Fibroblast of mammary gland (primary cell): ENCODE results near the gene PSD2.
"Not testable (repeated sequence)": the region's sequence is repeated elsewhere in the genome, so short reads cannot be mapped to it uniquely, and the experiment has no call there.

ENCODE experiments used
- DNase-seq: peaks from one replicate; pipeline ENCODE4 v3.0.0-alpha.2; 2010; ENCODE audit warnings: low read depth
- H3K4me3 ChIP-seq: 2 replicates; pipeline ENCODE4 v1.5.1; 2011; ENCODE audit warnings: low read depth, mild to moderate bottlenecking, low read length, moderate library complexity; ENCODE audit not compliant: control insufficient read depth
- TF ChIP-seq, protein P1 (sequence below): conservative IDR thresholded peaks from 2 replicates; pipeline ENCODE4 v1.5.1; 2011; ENCODE audit warnings: low read depth, low read length, inconsistent platforms; ENCODE audit not compliant: control insufficient read depth, insufficient read depth

PSD2 gene

DNA sequence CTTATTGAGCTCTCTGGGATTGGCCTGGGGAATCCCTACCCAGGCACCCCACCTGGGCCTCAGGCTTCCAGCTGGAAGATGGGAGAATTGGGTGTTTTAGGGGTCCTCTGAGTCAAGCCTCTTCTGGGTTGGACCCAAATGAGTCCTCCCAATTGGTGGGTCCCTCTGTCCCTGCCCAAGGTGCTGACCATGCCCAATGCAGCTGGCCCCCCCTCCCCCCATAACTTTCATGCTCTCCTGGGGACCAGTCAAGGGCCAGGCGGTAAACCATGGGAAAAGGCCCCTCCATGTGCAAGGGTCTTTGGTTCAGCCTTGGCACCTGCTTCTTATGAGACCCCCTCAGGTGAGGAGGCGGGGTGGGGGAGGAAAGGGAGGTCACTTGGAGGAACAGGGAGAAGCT lies 3.4 kb upstream of the PSD2 start:
- no peak for DNase-seq
- TF ChIP-seq, protein P1, sequence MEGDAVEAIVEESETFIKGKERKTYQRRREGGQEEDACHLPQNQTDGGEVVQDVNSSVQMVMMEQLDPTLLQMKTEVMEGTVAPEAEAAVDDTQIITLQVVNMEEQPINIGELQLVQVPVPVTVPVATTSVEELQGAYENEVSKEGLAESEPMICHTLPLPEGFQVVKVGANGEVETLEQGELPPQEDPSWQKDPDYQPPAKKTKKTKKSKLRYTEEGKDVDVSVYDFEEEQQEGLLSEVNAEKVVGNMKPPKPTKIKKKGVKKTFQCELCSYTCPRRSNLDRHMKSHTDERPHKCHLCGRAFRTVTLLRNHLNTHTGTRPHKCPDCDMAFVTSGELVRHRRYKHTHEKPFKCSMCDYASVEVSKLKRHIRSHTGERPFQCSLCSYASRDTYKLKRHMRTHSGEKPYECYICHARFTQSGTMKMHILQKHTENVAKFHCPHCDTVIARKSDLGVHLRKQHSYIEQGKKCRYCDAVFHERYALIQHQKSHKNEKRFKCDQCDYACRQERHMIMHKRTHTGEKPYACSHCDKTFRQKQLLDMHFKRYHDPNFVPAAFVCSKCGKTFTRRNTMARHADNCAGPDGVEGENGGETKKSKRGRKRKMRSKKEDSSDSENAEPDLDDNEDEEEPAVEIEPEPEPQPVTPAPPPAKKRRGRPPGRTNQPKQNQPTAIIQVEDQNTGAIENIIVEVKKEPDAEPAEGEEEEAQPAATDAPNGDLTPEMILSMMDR = no peak
- H3K4me3 ChIP-seq = no peak overlapping the region

DNA sequence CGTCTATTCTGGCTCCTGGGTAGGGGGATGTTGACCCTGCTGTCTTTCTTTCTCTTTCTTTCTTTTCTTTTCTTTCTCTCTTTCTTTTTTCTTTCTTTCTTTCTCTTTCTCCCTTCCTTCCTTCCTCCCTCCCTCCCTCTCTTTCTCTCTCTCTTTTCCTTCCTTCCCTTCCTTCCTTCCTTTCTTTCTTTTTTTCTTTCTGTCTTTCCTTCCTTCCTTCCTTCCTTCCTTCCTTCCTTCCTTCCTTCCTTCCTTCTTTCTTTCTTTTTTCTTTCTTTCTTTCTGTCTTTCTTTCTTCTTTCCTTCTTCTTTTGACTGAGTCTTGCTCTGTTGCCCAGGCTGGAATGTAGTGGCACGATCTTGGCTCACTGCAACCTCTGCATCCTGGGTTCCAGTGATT lies 3.0 kb upstream of the PSD2 start:
- H3K4me3 ChIP-seq, DNase-seq: not testable (repeated sequence)

DNA sequence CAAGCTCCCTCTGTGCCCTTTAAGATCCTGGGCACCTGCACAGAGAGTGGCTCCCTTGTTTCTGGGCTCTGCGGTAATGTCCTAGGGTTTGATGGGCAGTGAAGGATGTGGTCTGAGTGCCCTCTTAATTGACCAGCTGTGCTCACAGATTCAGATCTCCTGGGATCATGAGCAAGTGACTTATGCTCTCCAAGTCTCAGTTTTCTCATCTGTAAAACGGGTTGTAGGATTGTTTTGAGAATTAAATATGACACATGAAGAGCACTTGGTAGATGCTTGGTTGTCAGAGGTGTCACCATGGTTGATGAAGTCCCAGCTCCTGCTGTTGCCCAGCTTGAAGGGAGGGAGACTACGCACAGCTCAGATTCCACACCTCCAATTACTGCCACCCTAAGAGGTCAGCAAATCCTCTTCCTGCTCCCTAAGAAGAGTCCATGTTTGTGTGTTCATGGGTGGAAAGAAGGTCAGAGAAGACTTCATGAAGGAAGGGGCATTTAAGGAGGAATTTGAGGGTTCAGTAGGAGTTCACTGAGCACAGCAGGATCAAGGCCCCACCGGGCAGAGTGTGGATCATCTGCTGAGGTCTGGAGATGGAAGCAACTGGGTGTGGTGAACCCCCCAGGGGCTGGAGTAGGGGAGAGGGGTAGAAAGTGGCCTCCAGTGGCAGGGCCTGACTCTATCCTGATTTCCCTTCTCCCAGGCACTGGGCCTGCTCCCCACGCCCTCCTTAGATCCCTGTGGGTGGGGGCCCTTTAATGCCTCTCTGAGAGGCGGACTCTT lies 1.4 kb upstream of the PSD2 start:
- TF ChIP-seq, protein P1 = no peak
- H3K4me3 ChIP-seq = no peak overlapping the region
- no peak for DNase-seq

DNA sequence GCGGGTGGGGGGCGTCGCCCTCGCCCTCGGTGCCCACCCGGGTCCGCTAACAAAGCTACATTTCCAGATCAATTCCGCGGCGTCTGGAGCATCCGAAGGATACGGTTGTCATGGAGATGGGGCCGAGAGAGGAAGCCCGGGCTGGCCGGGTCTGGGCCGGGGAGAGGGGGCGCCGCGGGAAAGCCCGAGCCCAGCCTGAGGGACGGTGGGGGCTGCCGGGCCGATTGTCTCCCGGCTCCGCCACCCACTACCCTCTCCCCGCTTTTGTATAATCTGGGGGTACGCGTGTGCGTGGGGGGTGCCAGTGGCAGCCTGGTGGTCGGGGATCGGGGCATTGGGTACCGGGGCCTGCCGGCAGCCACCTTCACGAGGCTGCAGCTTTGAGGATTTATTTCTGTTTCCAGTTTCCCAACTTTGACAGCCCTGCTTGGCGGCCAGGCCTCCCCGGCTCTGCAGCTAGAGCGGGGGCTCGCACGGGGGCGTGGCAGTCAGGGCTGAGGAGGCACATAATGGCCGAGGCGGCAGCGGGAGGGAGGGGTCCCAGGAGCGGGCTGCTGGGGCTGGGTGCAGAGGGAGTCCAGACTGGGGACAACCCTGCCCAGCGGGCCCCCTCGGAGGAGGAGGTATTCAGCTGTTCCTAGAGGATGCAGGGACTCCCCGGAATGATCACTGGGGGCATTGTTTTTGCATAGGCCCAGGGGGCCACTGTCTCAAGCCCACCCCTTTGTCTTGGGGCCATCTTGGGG lies 626 bp downstream of the PSD2 start:
- no peak overlapping the region for H3K4me3 ChIP-seq
- no peak for DNase-seq
- TF ChIP-seq, protein P1 = no peak

DNA sequence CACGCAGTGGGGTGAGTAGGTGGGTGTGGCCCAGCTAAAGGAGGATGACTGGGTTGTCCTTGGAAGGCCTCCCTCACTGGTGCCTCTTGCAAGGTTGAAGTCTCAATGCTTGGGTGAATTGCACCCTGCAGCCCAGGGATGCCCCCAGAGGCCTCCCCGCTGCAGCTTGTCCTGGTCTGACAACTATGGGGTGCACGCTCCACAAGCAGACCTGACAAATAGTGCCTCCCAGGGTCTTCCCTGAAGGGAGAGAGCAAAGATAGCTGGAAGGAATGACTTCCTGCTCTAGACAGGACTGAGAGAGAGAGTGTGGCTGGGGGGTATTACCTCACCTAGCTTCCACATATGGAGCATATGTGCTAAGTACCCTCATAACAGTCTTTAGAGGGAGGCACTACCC lies 1.7 kb downstream of the PSD2 start:
- no peak for DNase-seq
- H3K4me3 ChIP-seq = no peak overlapping the region
- TF ChIP-seq, protein P1 = no peak

DNA sequence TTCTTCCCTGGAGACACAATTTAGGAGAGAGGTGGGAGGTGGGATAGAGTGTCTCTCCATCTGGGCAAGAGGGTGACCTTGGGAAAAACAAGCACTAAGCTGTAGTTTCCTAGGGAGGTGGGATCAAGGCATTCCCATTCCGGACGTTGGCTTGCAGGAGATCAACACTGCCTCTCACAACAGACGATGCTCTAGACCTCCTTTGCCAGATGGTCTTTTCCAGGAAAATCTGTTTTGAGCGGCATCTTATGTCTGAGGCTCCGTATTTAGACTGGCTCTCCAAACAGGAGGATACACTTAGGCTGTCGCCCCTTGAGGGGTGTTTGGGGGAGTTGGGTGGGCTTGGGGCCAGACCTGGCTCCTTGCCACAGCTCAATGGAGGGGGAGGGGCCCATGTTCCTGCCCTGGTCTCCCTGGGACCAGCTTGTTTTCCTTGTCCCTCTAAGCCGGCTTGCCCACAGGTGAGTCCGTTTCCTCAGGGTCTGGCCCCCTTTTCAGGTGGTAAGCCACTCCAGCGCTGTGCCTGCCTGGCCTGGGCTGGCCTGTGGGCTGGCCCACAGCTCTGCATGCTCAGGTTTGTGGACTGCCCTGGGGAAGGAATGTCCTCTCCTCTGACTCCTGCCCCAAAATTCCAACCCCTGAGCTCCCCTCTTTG lies 2.4 kb downstream of the PSD2 start:
- TF ChIP-seq, protein P1 = no peak
- DNase-seq = no peak
- H3K4me3 ChIP-seq = no peak overlapping the region

DNA sequence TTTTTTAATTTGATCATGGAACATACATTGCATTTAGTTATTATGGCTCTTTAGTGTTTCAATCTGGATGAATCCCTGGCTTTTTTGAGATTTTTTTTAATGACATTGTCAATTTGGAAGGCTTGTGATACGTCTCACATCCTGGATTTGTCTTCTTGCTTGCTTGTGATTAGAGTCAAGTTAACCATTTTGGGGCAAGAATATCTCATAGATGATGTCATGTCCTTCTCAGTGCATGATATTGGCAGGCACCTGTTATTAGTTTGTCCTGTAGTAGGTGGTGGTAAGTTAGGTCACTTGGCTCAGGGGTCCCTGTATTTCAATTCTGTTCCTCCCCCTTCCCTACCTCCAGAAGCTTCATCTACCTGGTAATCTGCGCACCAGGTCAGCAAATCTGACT lies 3.3 kb downstream of the PSD2 start:
- no peak overlapping the region for H3K4me3 ChIP-seq
- no peak for DNase-seq
- TF ChIP-seq, protein P1 = no peak
